ENCODE measurements around the gene FANCI.

Gene FANCI

GRCh38 chr15:89209057-89209456, 34.7 kb upstream of the FANCI start:
- no peak for TF ChIP-seq ZBTB7A (IDR thresholded peaks at IDR 0.05; ENCODE audit: low read depth)
- no peak for TF ChIP-seq EP300 (IDR thresholded peaks at IDR 0.05; ENCODE audit: borderline replicate concordance)
- TF ChIP-seq, protein P1, sequence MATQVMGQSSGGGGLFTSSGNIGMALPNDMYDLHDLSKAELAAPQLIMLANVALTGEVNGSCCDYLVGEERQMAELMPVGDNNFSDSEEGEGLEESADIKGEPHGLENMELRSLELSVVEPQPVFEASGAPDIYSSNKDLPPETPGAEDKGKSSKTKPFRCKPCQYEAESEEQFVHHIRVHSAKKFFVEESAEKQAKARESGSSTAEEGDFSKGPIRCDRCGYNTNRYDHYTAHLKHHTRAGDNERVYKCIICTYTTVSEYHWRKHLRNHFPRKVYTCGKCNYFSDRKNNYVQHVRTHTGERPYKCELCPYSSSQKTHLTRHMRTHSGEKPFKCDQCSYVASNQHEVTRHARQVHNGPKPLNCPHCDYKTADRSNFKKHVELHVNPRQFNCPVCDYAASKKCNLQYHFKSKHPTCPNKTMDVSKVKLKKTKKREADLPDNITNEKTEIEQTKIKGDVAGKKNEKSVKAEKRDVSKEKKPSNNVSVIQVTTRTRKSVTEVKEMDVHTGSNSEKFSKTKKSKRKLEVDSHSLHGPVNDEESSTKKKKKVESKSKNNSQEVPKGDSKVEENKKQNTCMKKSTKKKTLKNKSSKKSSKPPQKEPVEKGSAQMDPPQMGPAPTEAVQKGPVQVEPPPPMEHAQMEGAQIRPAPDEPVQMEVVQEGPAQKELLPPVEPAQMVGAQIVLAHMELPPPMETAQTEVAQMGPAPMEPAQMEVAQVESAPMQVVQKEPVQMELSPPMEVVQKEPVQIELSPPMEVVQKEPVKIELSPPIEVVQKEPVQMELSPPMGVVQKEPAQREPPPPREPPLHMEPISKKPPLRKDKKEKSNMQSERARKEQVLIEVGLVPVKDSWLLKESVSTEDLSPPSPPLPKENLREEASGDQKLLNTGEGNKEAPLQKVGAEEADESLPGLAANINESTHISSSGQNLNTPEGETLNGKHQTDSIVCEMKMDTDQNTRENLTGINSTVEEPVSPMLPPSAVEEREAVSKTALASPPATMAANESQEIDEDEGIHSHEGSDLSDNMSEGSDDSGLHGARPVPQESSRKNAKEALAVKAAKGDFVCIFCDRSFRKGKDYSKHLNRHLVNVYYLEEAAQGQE (IDR thresholded peaks at IDR 0.05; ENCODE audit: low read depth) = no peak
- no peak for TF ChIP-seq FOXM1 (IDR thresholded peaks at IDR 0.05; ENCODE audit: borderline replicate concordance, low read depth)
- no peak for TF ChIP-seq TCF12 (IDR thresholded peaks at IDR 0.05; ENCODE audit: low read depth)
- TF ChIP-seq, protein P2, sequence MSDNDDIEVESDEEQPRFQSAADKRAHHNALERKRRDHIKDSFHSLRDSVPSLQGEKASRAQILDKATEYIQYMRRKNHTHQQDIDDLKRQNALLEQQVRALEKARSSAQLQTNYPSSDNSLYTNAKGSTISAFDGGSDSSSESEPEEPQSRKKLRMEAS (IDR thresholded peaks at IDR 0.05) = no peak
- TF ChIP-seq TAF1 (IDR thresholded peaks at IDR 0.05; ENCODE audit: low read depth) = no peak
- TF ChIP-seq CREB1 (IDR thresholded peaks at IDR 0.05; ENCODE audit: low read depth) = no peak
- no peak for TF ChIP-seq RAD21 (IDR thresholded peaks at IDR 0.05; ENCODE audit: low read depth)
- TF ChIP-seq NFIC (IDR thresholded peaks at IDR 0.05) = no peak
- TF ChIP-seq EGR1 (IDR thresholded peaks at IDR 0.05) = no peak
- no peak for TF ChIP-seq CEBPB (IDR thresholded peaks at IDR 0.05)
- no peak for TF ChIP-seq TEAD4 (IDR thresholded peaks at IDR 0.05)
- TF ChIP-seq, protein P3, sequence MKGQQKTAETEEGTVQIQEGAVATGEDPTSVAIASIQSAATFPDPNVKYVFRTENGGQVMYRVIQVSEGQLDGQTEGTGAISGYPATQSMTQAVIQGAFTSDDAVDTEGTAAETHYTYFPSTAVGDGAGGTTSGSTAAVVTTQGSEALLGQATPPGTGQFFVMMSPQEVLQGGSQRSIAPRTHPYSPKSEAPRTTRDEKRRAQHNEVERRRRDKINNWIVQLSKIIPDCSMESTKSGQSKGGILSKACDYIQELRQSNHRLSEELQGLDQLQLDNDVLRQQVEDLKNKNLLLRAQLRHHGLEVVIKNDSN (IDR thresholded peaks at IDR 0.05) = no peak
- TF ChIP-seq YY1 (IDR thresholded peaks at IDR 0.05; ENCODE audit: low read depth) = no peak

- no peak for TF ChIP-seq EGR1 (IDR thresholded peaks at IDR 0.05)
- no peak for TF ChIP-seq YY1 (IDR thresholded peaks at IDR 0.05; ENCODE audit: low read depth)
- TF ChIP-seq CEBPB (IDR thresholded peaks at IDR 0.05) = no peak
- no peak for TF ChIP-seq RAD21 (IDR thresholded peaks at IDR 0.05; ENCODE audit: low read depth)
- TF ChIP-seq ZBTB7A (IDR thresholded peaks at IDR 0.05; ENCODE audit: low read depth) = no peak
- no peak for TF ChIP-seq TAF1 (IDR thresholded peaks at IDR 0.05; ENCODE audit: low read depth)
- TF ChIP-seq FOXM1 (IDR thresholded peaks at IDR 0.05; ENCODE audit: borderline replicate concordance, low read depth) = no peak
- TF ChIP-seq CREB1 (IDR thresholded peaks at IDR 0.05; ENCODE audit: low read depth) = no peak
- TF ChIP-seq TEAD4 (IDR thresholded peaks at IDR 0.05) = no peak
- TF ChIP-seq NFIC (IDR thresholded peaks at IDR 0.05) = no peak
- TF ChIP-seq, protein P2 (IDR thresholded peaks at IDR 0.05) = no peak
- TF ChIP-seq EP300 (IDR thresholded peaks at IDR 0.05; ENCODE audit: borderline replicate concordance) = no peak
Observed at GRCh38 chr15:89211678-89212170, 32.1 kb upstream of the FANCI start.

DNA sequence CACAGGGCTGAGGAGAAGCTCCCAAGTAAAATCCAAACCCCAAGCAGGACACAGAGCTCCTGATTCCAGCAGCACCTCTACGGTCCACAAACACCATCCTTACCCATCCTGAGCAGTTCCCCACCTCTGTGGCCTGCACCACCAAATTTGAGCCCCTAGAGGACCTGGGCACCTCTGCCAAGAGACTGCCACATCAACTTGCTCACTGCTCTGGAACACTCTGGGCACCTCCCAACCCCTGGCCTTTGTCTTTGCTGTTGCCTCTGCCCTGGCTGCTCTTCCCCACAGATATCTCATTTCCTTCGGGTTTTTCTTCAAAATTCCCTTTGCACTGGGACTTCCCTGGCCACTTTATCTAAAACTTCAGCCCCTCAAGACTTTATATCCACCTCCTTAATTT, 28.2 kb upstream of the FANCI start:
- TF ChIP-seq NFIC (IDR thresholded peaks at IDR 0.05) (no peak), FOXM1 (IDR thresholded peaks at IDR 0.05; ENCODE audit: borderline replicate concordance, low read depth) (no peak), CEBPB (IDR thresholded peaks at IDR 0.05) (no peak), TCF12 (IDR thresholded peaks at IDR 0.05; ENCODE audit: low read depth) (no peak), EGR1 (IDR thresholded peaks at IDR 0.05) (no peak), CREB1 (IDR thresholded peaks at IDR 0.05; ENCODE audit: low read depth) (no peak), TAF1 (IDR thresholded peaks at IDR 0.05; ENCODE audit: low read depth) (no peak), ZBTB7A (IDR thresholded peaks at IDR 0.05; ENCODE audit: low read depth) (no peak), TEAD4 (IDR thresholded peaks at IDR 0.05) (no peak)
- TF ChIP-seq, protein P3 (IDR thresholded peaks at IDR 0.05) = no peak
- TF ChIP-seq, protein P2 (IDR thresholded peaks at IDR 0.05) = no peak

GRCh38 chr15:89217031-89217430, 26.7 kb upstream of the FANCI start:
- TF ChIP-seq EGR1 (IDR thresholded peaks at IDR 0.05) = no peak
- TF ChIP-seq, protein P3 (IDR thresholded peaks at IDR 0.05) = no peak
- TF ChIP-seq RAD21 (IDR thresholded peaks at IDR 0.05; ENCODE audit: low read depth) = no peak
- TF ChIP-seq TAF1 (IDR thresholded peaks at IDR 0.05; ENCODE audit: low read depth) = no peak
- no peak for TF ChIP-seq TEAD4 (IDR thresholded peaks at IDR 0.05)
- TF ChIP-seq, protein P1 (IDR thresholded peaks at IDR 0.05; ENCODE audit: low read depth) = no peak
- no peak for TF ChIP-seq FOXM1 (IDR thresholded peaks at IDR 0.05; ENCODE audit: borderline replicate concordance, low read depth)

DNA sequence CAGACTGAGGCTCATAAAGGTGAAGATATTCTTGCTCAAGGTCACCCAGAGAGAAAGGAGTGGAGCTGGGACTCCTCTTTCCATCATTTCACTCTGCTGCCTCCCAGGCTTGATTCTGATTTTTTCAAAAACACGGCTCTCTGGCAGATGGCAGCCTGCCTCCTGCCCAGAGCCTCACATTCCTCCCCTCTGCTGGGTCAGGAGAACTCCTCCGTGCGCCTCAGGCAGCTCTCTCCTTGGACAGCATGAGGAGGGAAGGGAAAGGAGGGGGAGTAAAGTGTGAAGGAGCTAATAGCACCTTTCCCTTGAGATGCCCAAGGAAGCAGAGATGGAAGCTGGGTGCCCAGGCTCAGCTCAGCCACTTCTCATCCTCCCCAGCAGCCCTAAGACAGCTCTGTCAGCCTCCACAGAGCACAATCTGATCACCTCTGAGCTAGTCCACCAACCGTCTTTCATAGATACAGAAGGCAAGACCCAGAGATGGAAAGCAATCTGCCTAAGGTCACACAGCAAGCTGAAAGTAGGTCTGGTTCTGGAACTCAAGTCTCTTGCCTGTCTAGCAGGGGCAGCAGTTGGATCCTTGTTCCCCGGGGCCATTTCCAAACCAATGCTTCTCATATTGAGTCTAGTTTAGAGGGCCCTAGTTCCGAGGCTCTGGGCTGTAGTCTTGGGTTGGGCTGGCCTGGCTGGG, 25.9 kb upstream of the FANCI start:
- TF ChIP-seq, protein P1 (IDR thresholded peaks at IDR 0.05; ENCODE audit: low read depth) = no peak
- TF ChIP-seq EP300 (IDR thresholded peaks at IDR 0.05; ENCODE audit: borderline replicate concordance) (no peak), RAD21 (IDR thresholded peaks at IDR 0.05; ENCODE audit: low read depth) (no peak), TAF1 (IDR thresholded peaks at IDR 0.05; ENCODE audit: low read depth) (no peak), TCF12 (IDR thresholded peaks at IDR 0.05; ENCODE audit: low read depth) (no peak), CEBPB (IDR thresholded peaks at IDR 0.05) (no peak), FOXM1 (IDR thresholded peaks at IDR 0.05; ENCODE audit: borderline replicate concordance, low read depth) (no peak), NFIC (IDR thresholded peaks at IDR 0.05) (no peak), ZBTB7A (IDR thresholded peaks at IDR 0.05; ENCODE audit: low read depth) (no peak), EGR1 (IDR thresholded peaks at IDR 0.05) (no peak), CREB1 (IDR thresholded peaks at IDR 0.05; ENCODE audit: low read depth) (no peak), TEAD4 (IDR thresholded peaks at IDR 0.05) (no peak), YY1 (IDR thresholded peaks at IDR 0.05; ENCODE audit: low read depth) (no peak)
- TF ChIP-seq, protein P3 (IDR thresholded peaks at IDR 0.05) = no peak
- TF ChIP-seq, protein P2 (IDR thresholded peaks at IDR 0.05) = no peak
